Stimulated activated CD4-positive, alpha-beta T cell treated with anti-CD3 and anti-CD28 coated beads, TNF-alpha, amount 100 ng/mL, for 48 hours (primary cell): ENCODE results near the gene C16orf87.

ENCODE experiments used
- DNase-seq, 3 donors: peaks; one replicate each; pipeline ENCODE4 v3.0.0-alpha.2; 2020; ENCODE audit warnings: low read depth in 3 of 3

C16orf87 gene

GRCh38 chr16:46843898-46844642 is 13.1 kb upstream of the C16orf87 start:
- DNase-seq, result no peak

GRCh38 chr16:46842192-46842895 is 11.4 kb upstream of the C16orf87 start:
- no peak for DNase-seq

GRCh38 chr16:46839986-46840443 is 9.0 kb upstream of the C16orf87 start:
- DNase-seq, result no peak

- no peak for DNase-seq
Measured at GRCh38 chr16:46836534-46837530, 5.9 kb upstream of the C16orf87 start.

GRCh38 chr16:46833460-46833800 is 2.5 kb upstream of the C16orf87 start:
- DNase-seq, result no peak

- DNase-seq, result no peak
Measured at GRCh38 chr16:46832757-46833459, 1.9 kb upstream of the C16orf87 start.

GRCh38 chr16:46830417-46830901 is 521 bp downstream of the C16orf87 start:
- no peak for DNase-seq

GRCh38 chr16:46828943-46829342 is 2.0 kb downstream of the C16orf87 start:
- DNase-seq, result no peak

- no peak for DNase-seq
Measured at GRCh38 chr16:46828292-46828691, 2.7 kb downstream of the C16orf87 start.

- no peak for DNase-seq
Measured at GRCh38 chr16:46826631-46827030, 4.3 kb downstream of the C16orf87 start.

GRCh38 chr16:46822270-46822669 is 8.7 kb downstream of the C16orf87 start:
- DNase-seq, result no peak

GRCh38 chr16:46817961-46818360 is 13.0 kb downstream of the C16orf87 start:
- DNase-seq, result no peak

- no peak for DNase-seq
Measured at GRCh38 chr16:46814790-46815189, 16.2 kb downstream of the C16orf87 start.

- no peak for DNase-seq
Measured at GRCh38 chr16:46813611-46814010, 17.4 kb downstream of the C16orf87 start.

GRCh38 chr16:46812781-46813540 is 18.0 kb downstream of the C16orf87 start:
- no peak for DNase-seq

GRCh38 chr16:46811682-46812081 is 19.3 kb downstream of the C16orf87 start:
- DNase-seq, result no peak

- DNase-seq, result no peak
Measured at GRCh38 chr16:46808997-46809396, 22.0 kb downstream of the C16orf87 start.

GRCh38 chr16:46807336-46807735 is 23.6 kb downstream of the C16orf87 start:
- DNase-seq, result no peak

- no peak for DNase-seq
Measured at GRCh38 chr16:46803373-46803772, 27.6 kb downstream of the C16orf87 start.

GRCh38 chr16:46801428-46802049 is 29.4 kb downstream of the C16orf87 start:
- DNase-seq, result no peak
